ENCODE measurements around the gene WDR90.

GRCh38 chr16:643050-643368 is 6.2 kb upstream of the WDR90 start:
- TF ChIP-seq CTCF (IDR thresholded peaks at IDR 0.05), result no peak
- no peak for TF ChIP-seq POLR2A (IDR thresholded peaks at IDR 0.05)
